Measurements from ENCODE around the gene NKD1. TPM values are rescaled to one million over a fixed set of nuclear protein-coding genes. Genes with fewer than 3 reads are reported as not detected.

The NKD1 gene
- total RNA-seq, 2 donors from 2014 or later: 2.3 TPM

- intact Hi-C loops (cut with DNase I): no loop called here
- DNase-seq: no peak
- Histone ChIP-seq H3K4me1 (no peaks in the 10 kb centered on the region), H3K9ac (ENCODE audit: low read depth in 2 of 2, low read length in 2 of 2) (no peak overlapping the region), H3K36me3 (no peaks in the 10 kb centered on the region), H3K4me3 (no peak overlapping the region), H3K27ac (no peak overlapping the region), H3K27me3 (no peaks in the 10 kb centered on the region), H3K9me3 (no peaks in the 10 kb centered on the region)
- no peak for TF ChIP-seq CTCF (IDR thresholded peaks at IDR 0.05)
Observed at GRCh38 chr16:50604610-50605009, 56.4 kb downstream of the NKD1 start.

- Histone ChIP-seq H3K4me3 (no peak overlapping the region), H3K9ac (ENCODE audit: low read depth in 2 of 2, low read length in 2 of 2) (no peak overlapping the region), H3K27me3 (no peaks in the 10 kb centered on the region), H3K36me3 (no peaks in the 10 kb centered on the region), H3K9me3 (no peaks in the 10 kb centered on the region), H3K4me1 (no peaks in the 10 kb centered on the region), H3K27ac (no peak overlapping the region)
- DNase-seq: no peak
- intact Hi-C loops (cut with DNase I): no loop called here
- TF ChIP-seq CTCF (IDR thresholded peaks at IDR 0.05): no peak
Observed at GRCh38 chr16:50605733-50606430, 57.7 kb downstream of the NKD1 start.

- Histone ChIP-seq H3K27me3 (no peaks in the 10 kb centered on the region), H3K4me3 (no peak overlapping the region), H3K9me3 (no peaks in the 10 kb centered on the region), H3K4me1 (no peaks in the 10 kb centered on the region), H3K27ac (no peak overlapping the region), H3K9ac (ENCODE audit: low read depth in 2 of 2, low read length in 2 of 2) (no peak overlapping the region), H3K36me3 (no peaks in the 10 kb centered on the region)
- intact Hi-C loops (cut with DNase I): no loop called here
- no peak for DNase-seq
- TF ChIP-seq CTCF (IDR thresholded peaks at IDR 0.05): no peak
Observed at GRCh38 chr16:50606431-50607050, 58.3 kb downstream of the NKD1 start.

- no peak overlapping the region for H3K27ac ChIP-seq
- H3K36me3 ChIP-seq: no peaks in the 10 kb centered on the region
- H3K27me3 ChIP-seq: no peaks in the 10 kb centered on the region
- DNase-seq: no peak
- no peaks in the 10 kb centered on the region for H3K4me1 ChIP-seq
- H3K4me3 ChIP-seq: no peak overlapping the region
- no peak overlapping the region for H3K9ac ChIP-seq (ENCODE audit: low read depth in 2 of 2, low read length in 2 of 2)
- H3K9me3 ChIP-seq: no peaks in the 10 kb centered on the region
- intact Hi-C loops (cut with DNase I): no loop called here
- TF ChIP-seq CTCF (IDR thresholded peaks at IDR 0.05): no peak
Observed at GRCh38 chr16:50607051-50607431, 58.8 kb downstream of the NKD1 start.

- Histone ChIP-seq H3K4me1 (no peaks in the 10 kb centered on the region), H3K4me3 (no peak overlapping the region), H3K27me3 (no peaks in the 10 kb centered on the region), H3K36me3 (no peaks in the 10 kb centered on the region), H3K27ac (no peak overlapping the region), H3K9me3 (no peaks in the 10 kb centered on the region), H3K9ac (ENCODE audit: low read depth in 2 of 2, low read length in 2 of 2) (no peak overlapping the region)
- intact Hi-C loops (cut with DNase I): no loop called here
- no peak for DNase-seq
- no peak for TF ChIP-seq CTCF (IDR thresholded peaks at IDR 0.05)
Observed at GRCh38 chr16:50607447-50607846, 59.3 kb downstream of the NKD1 start.

Measured in colonic mucosa (tissue), 4 donors.